RWPE2 (cell line): Measurements from ENCODE around the gene HTR1D.

ENCODE experiments used
- ATAC-seq: fragments of 200-7000 bp; cut with Tn5 transposase; 3 replicates; pipeline ENCODE4 v1.9.1; 2021; ENCODE audit warnings: low read depth
- DNase-seq: peaks from one replicate; pipeline ENCODE4 v3.0.0-alpha.2; 2020; ENCODE audit warnings: low spot score
- H3K27ac ChIP-seq: fragments of 450-650 bp; 2 replicates; pipeline ENCODE4 v1.5.1; 2017; ENCODE audit warnings: mild to moderate bottlenecking; ENCODE audit not compliant: poor library complexity, severe bottlenecking
- H3K27me3 ChIP-seq: fragments of 250-450 bp; sonication (Bioruptor Pico); 2 replicates; pipeline ENCODE4 v1.5.1; 2021; ENCODE audit warnings: mild to moderate bottlenecking, moderate library complexity; ENCODE audit not compliant: insufficient read depth, poor library complexity, severe bottlenecking
- H3K36me3 ChIP-seq: fragments of 250-450 bp; sonication (Bioruptor Pico); 2 replicates; pipeline ENCODE4 v1.5.1; 2020; ENCODE audit warnings: low read depth, mild to moderate bottlenecking, moderate library complexity
- H3K4me1 ChIP-seq: fragments of 250-450 bp; sonication (Bioruptor Pico); 2 replicates; pipeline ENCODE4 v1.5.1; 2021; ENCODE audit warnings: mild to moderate bottlenecking, moderate library complexity; ENCODE audit not compliant: insufficient read depth, poor library complexity, severe bottlenecking
- H3K4me3 ChIP-seq: fragments of 250-450 bp; sonication (Bioruptor Pico); 2 replicates; pipeline ENCODE4 v1.5.1; 2021; ENCODE audit warnings: mild to moderate bottlenecking, moderate library complexity; ENCODE audit not compliant: severe bottlenecking
- H3K9me3 ChIP-seq: fragments of 250-450 bp; sonication (Bioruptor Pico); 2 replicates; pipeline ENCODE4 v1.5.1; 2021; ENCODE audit warnings: mild to moderate bottlenecking, moderate library complexity; ENCODE audit not compliant: severe bottlenecking
- CTCF ChIP-seq: fragments of 450-650 bp; IDR thresholded peaks from one replicate; pipeline ENCODE4 v1.5.1; 2017; ENCODE audit warnings: mild to moderate bottlenecking, moderate library complexity; ENCODE audit not compliant: poor library complexity, severe bottlenecking

HTR1D gene

GRCh38 chr1:23187637-23188036 lies 29.7 kb downstream of the HTR1D start:
- Histone ChIP-seq H3K27me3 (no peaks in the 10 kb centered on the region), H3K4me3 (no peak overlapping the region), H3K4me1 (peaks cover 16% of the 10 kb centered on the region), H3K36me3 (no peaks in the 10 kb centered on the region), H3K27ac (peak overlapping the region; percentile 85), H3K9me3 (no peaks in the 10 kb centered on the region)
- no peak for DNase-seq
- TF ChIP-seq CTCF: no peak
- no peak for ATAC-seq

GRCh38 chr1:23185381-23185780 lies 31.9 kb downstream of the HTR1D start:
- TF ChIP-seq CTCF: no peak
- Histone ChIP-seq H3K27ac (no peak overlapping the region), H3K4me1 (peaks cover 16% of the 10 kb centered on the region), H3K4me3 (no peak overlapping the region), H3K27me3 (no peaks in the 10 kb centered on the region), H3K36me3 (no peaks in the 10 kb centered on the region), H3K9me3 (no peaks in the 10 kb centered on the region)
- DNase-seq: no peak
- ATAC-seq: no peak

- DNase-seq (no peak), ATAC-seq (no peak)
- no peaks in the 10 kb centered on the region for H3K36me3 ChIP-seq
- peaks cover 13% of the 10 kb centered on the region for H3K4me1 ChIP-seq
- no peak overlapping the region for H3K27ac ChIP-seq
- no peaks in the 10 kb centered on the region for H3K27me3 ChIP-seq
- no peak overlapping the region for H3K4me3 ChIP-seq
- no peaks in the 10 kb centered on the region for H3K9me3 ChIP-seq
- TF ChIP-seq CTCF: peak; percentile 90
Measured at GRCh38 chr1:23184212-23184934, 32.9 kb downstream of the HTR1D start.

GRCh38 chr1:23179862-23180261 lies 37.4 kb downstream of the HTR1D start:
- ATAC-seq: no peak
- DNase-seq: no peak

More at GRCh38 chr1:23179862-23180261, 37.4 kb downstream of the HTR1D start:
- TF ChIP-seq CTCF: no peak
- H3K9me3 ChIP-seq: no peaks in the 10 kb centered on the region
- no peaks in the 10 kb centered on the region for H3K4me1 ChIP-seq
- H3K27me3 ChIP-seq: no peaks in the 10 kb centered on the region
- H3K27ac ChIP-seq: no peak overlapping the region
- no peak overlapping the region for H3K4me3 ChIP-seq
- no peaks in the 10 kb centered on the region for H3K36me3 ChIP-seq
